CD4-positive, alpha-beta T cell treated with Interleukin-17A for 1 hour (primary cell): ENCODE data around the gene EIF2D.

ENCODE experiments used
- DNase-seq: peaks from one replicate; pipeline ENCODE4 v3.0.0-alpha.2; 2020

The EIF2D gene

DNA sequence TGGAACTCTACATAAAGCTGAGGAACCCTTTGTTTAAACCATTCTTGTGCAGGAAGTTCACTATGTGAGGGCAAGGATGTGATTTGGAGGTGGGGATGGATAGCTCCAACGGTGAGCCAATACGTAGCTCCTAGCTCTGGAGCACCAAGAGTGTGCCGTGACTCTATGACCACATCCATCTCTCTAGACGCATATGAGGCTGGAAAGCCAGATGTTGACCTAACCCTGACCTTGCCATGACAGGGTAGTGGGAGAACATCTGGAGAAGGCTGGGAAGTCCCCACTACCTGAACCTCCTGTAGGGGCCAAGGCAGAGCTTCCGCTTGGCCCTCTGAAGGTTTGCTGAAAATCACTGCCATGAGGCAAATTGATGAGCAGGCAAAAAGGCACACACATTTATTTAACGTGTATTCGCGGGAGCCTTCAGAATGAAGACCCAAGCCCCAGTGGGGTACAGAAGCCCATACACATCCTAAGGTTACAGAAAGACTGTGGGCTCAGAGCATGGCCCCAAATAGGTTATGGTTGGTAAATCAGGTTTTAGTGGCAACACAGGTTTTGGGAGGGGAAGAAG, 43.4 kb downstream of the EIF2D start:
- peak; percentile 42 for DNase-seq

DNA sequence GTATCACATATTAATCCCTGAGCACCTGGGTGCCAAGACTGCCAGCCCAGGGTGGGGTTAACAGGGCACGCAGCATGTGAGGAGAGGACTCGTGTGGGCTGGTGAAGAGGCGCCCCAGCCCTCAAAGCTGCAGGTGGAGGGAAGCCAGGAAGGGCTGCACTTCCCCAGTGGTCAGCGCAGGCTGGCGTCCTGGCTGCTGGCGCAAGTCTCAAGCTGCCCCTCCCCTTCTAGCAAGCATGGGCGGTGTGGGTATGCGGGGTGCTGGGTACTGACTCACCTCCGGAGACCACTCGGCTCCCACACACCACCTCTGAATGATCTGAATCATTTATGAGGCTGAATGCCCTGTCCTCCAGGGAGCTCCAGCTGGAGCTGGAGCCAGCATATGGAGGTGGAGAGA, 44.0 kb downstream of the EIF2D start:
- no peak for DNase-seq

DNA sequence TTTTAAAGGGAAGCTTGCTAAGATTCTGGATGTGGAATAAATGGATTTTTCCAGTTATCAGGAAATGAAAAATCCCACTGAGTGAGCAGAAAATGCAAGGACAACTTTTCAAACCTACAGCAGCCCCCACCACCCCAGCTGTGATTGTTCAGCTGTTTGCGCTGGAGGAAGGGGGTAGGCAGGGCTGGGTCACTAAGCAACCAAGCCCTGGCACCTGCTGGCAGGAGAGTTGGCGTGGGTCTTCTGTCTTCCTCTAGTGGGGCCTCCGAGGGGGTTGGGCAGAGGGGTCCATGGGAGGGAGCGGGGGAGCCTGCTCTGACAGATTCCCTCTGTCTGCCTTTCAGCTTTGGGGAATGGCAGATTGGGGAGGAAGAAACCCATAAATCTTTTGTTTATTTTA, 45.3 kb downstream of the EIF2D start:
- DNase-seq: no peak

DNA sequence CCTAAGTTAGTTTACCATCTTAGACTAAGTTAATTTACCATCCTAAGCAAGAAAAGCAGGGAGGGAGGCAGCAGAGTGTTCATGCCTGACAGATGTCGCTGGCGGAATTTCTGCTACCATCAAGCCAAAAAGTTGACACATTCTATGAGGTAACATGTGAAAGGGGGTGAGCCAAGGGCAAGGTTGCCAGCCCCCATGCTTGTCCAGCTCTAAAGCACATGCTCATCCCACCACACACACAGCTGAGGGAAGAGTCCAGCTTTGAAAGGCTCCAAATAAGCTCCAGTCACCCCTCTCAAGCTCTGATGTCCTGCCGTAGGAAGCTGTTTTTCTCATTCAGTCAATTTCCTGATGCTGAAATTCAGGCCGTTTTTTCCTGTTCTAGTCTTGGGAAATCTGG, 46.3 kb downstream of the EIF2D start:
- no peak for DNase-seq

DNA sequence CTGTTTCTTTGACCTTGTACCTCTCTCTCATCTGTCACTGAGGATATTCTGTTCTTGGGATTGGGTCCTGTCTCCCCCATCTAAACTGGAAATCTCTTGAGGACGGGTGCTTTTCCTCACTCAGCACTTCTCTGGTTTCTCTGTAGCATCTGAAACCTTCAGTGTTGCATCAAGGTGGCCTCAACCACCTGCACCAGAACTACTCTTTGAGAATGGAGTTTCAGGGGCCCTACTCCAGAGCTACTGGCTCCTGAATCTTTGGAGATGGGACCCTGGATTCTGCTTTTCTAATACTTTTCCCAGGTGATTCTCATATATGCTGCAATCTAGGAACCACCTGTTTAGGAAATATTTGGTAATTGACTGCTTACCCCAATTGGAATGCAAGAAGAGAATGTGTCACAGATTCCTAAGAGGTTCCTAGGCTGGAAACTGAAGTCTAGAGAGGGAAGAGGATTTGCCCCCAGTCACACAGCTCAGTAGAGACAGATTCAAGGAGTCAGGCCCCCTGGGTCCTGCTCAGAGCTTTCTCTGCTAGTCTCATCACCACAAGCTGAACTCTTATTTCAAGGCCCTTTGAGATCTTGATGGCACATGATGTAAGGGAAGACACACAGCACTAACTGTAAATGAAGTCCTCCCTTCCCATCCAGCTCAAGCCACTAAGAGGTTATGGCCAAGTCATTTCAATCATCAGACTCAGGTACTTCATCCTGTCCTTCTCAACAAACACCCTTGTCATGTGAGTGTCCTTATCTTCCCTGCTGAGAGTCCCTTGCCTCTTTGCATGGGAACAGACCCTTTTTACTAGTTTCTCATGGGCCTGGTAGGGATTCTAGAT, 48.7 kb downstream of the EIF2D start:
- no peak for DNase-seq

DNA sequence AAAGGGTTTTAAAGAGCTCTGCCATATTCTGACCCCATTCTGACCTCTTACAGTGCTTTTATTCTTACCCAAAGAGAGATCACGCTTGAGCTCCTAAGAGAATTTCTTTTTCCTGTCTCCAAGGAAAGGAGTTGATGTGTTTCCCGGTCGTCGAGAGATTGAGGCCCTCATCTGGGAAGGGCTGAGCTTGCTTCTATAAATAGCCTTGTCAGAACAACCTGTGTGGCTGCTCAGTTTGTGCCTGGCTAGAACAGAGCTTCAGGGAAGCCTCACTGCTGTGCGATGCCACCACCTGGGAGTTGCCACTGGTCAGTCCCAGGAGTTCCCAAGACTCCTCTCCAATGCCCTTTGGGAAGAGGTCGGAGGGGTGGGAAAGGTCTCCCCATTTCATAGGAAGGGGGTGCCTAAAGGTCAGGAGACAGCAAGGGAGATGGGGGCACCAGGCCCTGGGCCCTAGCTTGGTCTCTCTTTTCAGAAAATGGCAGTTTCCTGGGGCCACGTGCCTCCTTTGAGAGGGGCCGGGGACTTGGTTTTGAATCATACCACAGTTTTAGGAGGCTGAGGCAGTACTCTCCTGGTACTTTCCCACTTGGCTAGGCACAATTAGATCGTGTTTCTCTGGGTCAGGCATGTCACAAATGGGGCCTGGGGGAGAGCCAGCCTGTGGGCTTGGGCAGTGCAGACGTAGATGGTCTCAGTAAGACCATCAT, 52.1 kb downstream of the EIF2D start:
- DNase-seq: no peak

DNA sequence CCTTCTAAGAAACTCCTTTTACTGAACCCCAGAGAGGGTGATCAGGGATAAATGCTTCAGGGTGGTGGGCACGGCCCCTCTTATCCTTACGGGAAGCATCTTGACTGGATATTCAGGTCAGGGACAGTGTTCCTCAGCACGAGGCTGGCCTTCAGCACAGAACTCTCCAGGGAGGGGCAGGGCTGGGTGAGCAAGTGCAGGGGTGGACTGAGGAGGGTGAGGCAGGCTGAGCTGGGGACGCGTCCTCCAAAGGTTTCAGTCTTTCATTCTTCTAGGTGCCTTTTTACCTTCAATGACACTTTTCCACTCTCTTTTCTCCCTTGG, 52.6 kb downstream of the EIF2D start:
- no peak for DNase-seq

DNA sequence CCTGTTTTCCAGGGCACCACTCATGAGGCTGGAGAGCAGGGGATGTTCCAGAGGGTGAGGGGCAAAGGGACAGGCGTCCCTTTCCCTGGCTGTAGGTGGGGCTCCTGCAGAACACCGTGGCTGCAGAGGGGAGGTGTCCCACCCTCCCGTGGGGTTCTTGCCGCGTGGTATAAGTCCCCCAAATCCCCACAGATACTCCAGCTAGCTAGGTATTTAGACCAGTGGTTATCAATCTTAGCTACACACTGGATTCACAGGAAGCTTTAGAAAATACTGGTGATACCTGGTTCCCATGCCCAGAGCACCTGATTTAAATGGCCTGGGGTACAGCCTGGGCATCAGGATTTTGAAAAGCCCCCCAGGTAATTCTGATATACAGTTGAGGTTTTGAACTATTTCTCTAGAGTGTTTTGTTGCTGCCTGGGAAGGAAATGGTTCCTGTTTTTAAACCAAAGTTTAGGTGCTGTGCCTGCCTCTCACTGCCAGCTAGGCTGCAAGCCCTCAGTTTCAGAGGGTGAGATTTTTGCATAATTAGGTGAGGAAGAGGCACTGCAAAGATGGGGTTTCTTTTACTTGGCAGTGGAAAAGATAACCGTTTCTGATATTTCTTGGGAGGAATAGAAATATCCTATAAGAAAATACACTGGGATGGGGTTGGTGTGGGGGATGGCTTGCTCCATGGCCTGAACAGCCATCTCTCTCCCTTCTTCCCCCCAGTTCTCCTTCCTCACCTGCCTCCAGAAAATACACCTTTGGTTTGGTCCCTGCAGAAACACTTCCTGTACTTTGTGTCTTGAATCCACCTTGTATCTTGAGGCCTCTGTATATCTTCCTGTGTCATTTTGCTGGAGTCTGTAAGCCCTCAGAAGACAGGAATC, 53.2 kb downstream of the EIF2D start:
- no peak for DNase-seq

DNA sequence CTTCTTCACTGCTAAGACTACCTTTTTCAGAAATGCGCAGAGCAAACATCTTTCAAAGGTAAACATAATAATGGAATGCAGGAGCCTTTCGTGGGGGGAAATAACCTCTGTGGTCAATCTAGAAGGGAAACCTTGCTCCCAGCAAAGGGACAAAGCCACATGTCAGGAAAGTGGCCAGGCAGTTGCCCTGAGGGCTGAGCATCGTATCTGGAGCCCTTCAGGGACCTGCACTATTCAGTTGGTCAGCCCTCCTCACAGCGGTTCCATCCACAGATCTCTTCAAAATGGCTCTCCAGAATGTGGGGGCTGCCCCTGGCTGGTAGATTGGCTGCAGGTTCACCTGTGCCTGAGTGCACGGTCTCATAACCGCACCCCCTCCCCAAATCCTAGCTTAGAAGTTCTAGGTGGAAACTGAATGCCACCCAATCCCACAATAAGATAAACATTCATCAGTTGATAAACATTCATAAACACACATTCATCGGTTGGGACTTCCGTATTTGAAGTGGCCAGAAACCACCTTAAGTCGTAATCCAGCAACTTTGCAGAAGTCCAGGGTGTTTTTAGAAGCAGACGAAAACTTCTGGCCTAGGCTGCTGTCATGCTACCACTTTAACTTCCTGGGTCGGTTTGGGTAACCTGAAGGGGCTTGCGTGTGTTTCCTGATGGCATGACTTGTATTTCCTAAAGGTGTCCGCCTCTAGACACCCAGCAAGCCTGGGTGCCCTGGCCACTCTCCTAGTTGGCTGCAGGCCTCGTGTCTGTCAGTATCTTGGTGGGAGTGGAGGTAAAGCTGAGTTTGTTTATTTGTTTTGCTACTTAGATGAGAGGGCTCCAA, 54.4 kb downstream of the EIF2D start:
- peak; percentile 62 for DNase-seq

DNA sequence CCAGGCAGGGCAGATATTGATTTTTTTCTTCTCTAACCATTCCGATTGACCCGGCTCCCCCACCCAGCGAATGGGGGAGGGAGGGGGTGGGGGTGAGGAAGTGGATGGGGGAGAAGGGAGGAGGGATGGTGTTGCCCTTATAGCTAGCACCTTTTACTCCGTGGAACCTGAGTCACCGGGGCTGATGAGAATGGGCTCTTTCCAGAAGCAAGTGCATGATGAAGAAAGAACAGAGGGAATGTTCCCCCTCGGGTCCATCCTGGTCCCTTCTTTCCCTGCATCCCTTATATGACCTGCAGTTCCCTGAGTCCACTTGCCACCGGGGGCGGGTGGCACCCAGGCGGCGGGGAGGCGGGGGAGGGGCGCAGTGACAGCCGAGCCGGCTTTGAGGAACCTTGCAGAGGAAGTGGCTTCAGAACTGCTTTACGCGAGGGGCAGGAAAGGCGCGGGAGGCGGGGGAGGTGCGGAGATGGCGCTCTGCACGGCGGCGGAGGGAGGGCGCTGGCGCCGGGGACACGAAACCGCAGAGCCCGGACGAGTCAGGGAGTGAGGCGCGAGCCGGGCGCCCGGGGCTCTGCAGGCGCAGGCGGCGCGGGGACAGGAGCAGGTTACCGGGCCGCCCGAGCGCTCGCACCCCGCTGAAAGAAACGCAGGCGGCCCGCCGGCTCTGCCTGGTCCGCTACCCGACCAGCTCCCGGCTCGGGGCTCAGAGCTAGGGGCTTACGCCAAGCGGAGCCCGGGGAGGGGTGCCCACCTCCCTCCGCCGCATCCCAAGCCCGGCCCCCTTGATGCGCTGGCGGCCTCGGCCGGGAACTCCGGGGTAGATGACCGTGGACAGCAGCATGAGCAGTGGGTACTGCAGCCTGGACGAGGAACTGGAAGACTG, 55.3 kb downstream of the EIF2D start:
- peak; percentile 89 for DNase-seq

DNA sequence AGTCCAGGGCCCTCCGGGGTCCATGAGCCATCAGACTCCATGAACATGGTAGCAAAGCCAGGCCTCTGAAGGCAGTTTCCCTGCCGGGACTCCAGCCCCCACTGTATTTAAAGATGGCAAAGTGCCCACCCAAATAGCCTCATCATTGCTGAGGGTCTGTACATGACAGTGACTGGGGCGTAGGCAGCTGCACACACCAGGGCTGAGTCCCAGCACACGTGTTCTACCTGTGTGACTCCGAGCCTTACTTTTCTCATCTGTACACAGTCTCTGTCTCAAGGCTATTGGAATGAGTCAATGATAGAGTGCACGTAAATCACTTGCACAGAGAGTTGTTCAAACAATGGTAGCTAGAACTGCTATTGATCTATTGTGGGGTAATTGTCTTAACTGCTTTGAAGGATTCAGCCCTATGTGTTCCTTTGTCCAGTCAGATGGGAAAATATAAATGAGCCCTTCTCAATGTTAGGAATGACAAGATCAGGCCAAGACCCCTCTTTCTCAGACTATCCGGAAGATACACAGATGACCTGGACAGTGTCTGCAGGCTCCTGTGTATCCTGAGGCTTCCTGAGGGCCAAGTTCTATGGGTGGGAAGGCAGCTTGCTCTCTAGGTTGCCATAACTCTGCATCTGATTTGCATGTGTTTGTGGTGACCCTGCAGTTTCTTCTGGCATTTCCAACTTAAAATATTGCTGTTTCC, 56.1 kb downstream of the EIF2D start:
- DNase-seq: no peak

DNA sequence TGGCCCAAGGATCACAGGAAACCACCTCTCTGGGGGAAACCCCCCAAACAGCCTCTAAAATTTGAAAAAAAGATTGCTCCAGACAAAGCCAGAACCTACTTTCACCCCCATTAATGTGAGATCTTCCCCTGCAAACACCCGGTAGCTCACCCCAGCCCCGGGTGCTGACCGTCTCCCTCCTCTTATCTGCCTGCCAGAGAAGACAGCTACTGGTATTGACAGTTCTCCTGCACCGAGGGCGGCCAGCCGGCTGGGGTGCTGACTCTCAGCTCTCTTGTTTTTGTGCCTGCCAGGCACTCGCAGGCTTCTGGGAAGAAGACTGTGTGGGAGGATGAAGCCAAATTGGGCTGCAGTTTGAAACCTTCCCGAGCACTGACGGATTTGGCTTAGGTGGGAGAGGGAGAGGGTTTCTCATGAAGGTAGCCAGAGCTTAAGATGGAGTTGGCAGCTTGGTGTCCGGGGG, 56.8 kb downstream of the EIF2D start:
- peak; percentile 69 for DNase-seq

DNA sequence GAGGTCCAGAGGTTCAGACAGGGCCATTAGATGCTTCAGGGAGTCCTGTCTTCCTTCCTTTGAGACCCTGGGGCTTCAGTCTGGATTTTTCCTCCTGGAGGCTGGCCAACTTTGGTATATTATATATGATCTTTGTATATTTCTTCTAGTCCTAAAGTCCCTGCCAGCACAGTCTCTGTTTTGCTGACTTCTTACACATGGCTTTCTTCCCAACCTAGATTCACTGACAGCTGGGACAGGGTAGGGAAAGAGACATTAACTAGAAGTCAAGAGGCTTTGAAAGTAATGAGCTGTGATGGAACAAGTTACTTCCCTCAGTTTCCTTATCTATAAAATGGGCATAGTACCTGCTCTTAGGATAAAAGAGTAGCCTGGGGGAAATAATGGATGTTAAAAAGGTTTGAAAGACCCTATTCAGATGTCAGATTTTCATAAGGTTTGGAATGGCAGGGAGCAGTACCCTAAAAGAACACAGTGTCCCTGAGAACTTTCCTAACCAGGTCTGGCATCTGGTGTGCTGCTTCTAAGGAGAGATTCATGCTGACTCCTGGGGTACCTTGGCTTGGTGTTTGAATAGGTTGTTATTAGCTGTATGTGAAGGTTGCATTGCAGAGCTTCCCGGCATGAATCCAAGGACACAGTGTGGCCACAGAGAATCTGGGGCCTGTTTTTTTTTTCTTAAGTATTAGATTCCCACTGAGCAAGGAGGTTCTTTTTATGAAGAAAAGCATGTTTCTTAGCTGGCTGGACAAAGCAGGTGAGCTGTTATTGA, 57.4 kb downstream of the EIF2D start:
- no peak for DNase-seq

DNA sequence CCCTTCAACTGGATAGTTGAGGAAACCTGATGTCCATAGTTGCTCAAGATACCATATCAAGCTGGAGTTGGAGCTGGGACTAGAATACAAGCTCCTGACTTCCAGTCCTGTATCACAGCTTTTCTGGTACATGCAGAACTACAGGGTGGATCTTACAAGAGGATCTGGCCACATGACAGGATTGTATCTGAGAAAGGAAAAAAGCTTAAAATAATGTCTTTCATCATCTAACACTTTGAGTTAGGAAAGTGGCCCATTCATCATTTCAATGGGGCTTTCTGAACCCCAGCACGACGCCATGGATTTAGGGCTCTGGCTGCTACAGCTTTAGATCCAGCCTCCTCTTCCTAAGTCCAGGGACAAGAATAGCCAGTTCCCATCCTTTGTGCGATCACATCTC, 58.1 kb downstream of the EIF2D start:
- DNase-seq: no peak

DNA sequence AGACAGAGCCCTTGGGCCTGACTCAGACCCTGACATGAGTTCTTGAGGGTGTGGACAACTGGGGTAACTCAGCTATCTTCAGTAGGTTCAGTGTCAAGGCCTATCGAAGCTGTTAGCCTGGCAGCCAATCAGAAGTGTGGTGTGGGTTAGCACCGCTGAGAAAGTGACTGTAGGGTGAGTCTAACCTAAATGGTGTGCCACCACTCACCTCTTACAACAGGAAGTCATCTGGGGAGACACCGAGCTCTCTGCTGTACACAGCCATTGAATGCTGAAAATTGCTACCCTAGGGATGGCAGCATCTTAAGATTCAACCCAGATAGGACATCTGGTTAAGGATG, 60.3 kb downstream of the EIF2D start:
- DNase-seq: peak; percentile 92

DNA sequence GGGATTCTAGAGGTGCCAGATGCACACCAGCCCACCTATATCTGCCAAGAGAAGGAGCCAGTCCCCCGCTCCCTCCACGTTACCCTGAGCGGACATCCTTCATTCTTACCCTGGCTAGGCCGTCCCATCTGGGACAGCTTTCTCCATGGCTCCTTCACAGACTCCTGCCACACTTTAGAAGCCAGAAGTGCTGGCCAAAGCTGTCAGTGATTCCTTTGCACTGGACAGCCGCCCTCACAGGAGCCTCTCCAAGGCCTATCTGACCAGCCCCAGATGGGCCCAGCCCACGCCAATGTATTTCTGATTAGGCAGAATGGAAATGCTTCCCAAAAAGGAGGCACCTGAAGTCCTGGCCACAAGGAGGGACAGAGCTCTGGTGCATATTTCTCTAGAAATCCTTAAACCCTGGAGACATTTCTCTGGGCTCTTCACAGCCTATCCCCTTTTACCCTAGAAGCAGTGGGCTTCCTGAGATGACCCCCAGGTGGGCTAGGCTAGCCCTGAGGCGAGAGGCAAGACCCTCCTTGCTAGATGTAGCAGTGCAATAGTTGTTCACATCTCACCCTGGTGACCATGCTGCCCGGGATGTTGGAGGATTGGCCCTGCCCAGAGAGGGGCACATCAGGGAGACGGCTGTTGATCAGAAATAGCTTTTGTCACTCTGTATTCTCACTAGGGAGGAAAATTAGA, 60.8 kb downstream of the EIF2D start:
- no peak for DNase-seq

DNA sequence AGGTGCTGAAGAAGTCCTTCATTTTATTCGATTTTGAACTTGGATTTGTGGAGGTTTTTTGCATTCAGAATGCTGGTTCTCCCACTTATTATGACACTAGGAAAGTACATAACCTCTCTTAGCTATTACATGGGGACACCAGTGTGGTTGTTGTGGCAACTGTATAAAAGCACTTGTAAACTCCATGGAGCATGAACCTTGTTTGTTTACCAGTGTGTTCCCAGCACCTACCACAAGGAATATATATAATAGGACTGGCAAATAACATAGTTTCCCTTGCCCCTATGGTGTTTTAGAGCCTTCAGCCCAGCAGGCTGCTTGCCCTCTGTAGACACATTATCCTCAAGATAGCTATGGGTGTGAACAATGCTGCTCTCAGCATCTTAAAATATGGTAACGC, 61.8 kb downstream of the EIF2D start:
- DNase-seq: no peak

DNA sequence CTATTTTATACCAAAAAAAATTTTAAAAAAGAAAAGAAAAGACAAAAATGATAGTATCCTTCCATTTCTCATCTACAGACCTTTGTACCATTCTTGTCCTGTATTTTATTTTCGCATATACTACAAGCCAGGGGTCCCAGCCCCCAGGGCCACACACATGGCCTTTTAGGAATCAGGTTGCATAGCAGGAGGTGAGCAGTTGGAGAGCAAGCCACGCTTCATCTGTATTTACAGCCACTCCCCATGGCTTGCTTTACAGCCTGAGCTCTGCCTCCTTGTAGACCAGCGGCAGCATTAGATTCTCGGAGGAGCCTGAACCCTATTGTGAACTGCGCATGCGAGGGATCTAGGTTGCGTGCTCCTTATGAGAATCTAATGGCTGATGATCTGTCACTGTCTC, 65.2 kb downstream of the EIF2D start:
- DNase-seq: no peak

DNA sequence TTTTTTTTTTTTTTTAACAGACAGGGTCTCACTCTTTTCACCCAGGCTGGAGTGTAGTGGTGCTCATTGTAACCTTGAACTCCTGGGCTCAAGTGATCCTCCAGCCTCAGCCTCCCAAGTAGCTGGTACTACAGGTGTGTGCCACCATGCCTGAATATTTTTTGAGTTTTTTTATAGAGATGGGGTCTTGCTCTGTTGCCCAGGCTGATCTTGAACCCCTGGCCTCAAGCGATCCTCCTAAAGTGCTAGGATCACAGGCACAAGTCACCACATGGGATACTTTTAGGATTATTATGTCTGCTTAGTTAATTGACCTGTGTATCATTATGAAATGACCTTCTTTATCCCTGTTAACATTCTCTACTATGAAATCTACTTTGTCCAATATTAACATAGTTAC, 66.9 kb downstream of the EIF2D start:
- DNase-seq: no peak
